ENCODE measurements around the gene DNM2.

- no peak for TF ChIP-seq EZH2phosphoT487 (IDR thresholded peaks at IDR 0.05; ENCODE audit: insufficient read depth, low read depth)
- no peak for TF ChIP-seq EZH2 (IDR thresholded peaks at IDR 0.05; ENCODE audit: insufficient read depth, poor library complexity, severe bottlenecking)
Observed at GRCh38 chr19:10669246-10669645, 48.6 kb upstream of the DNM2 start.
